GM21737 (cell line): Measurements from ENCODE around the gene DIO3.

Experiments
- ATAC-seq: cut with Tn5 transposase; IDR thresholded peaks from one replicate; pipeline ENCODE4 v1.9.1; 2021; ENCODE audit warnings: mild to moderate bottlenecking, moderate library complexity; ENCODE audit not compliant: unreplicated experiment

The DIO3 gene

DNA sequence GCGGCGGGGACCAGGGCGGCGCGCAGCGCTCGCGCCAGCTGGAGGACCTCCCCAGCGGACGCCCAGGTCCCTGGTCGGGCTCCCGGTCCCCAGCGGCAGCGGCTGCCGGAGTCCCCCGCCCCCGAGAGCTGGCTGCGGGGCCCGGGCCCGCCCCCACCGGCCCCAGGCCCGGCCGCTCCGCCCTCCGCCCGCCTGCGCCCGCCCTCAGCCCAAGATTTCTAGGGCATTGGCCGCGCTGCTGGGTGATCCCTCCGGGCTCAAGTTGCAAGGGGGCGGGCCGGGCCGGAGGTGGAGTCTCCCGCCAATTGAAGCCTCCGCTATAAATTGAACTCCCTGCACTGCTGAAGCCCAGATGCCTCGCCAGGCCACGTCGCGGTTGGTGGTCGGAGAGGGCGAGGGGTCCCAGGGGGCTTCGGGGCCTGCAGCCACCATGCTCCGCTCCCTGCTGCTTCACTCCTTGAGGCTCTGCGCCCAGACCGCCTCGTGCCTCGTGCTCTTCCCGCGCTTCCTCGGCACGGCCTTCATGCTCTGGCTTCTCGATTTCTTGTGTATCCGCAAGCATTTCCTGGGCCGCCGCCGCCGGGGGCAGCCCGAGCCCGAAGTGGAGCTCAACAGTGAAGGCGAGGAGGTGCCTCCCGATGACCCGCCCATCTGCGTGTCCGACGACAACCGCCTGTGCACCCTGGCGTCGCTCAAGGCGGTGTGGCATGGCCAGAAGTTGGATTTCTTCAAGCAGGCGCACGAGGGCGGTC is at the start of gene DIO3:
DIO3 (plus strand) TSS at position 351 of the 752 bp plus-strand sequence.
- ATAC-seq = no peak

- no peak for ATAC-seq
These were observed 49.5 kb upstream of the DIO3 start for GRCh38 chr14:101511620-101512375.

DNA sequence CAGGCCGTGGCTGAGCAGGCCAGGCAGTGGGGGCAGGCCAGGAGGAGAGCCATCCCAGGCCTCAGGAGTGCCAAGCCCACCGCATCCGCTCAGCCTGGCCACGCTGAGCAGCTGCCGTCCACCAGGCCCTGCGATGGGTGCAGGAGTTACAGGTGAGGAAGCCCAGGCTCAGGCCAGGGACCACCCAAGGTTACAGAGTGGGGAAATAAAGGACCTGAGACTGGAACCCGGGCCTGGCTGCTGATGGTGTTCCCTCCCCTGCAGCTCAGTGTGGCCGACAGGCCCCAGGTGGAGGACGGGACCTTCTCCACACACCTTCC is 49.0 kb upstream of the DIO3 start:
- no peak for ATAC-seq

DNA sequence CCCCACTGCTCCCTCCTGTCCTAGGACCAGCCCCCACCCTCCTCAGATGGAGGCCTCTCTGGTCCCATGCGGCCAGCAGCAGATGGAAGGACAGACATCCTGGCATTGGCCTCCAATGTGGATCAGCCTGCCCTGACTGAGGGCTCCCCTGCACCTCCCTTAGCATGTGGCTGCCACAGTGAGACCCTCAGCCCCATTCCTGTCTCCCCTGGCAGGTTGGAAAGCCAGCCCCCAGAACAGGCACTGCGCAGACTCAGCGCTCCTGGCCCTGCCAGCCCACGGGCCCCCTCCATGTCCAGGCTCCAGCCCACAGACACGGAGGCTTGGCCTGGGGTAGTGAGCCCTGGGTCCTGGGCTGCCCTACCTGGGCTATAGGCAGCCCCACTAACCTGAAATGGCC is 47.2 kb upstream of the DIO3 start:
- ATAC-seq = no peak

GRCh38 chr14:101516401-101516800 is 44.9 kb upstream of the DIO3 start:
- no peak for ATAC-seq

- no peak for ATAC-seq
These were observed 42.5 kb upstream of the DIO3 start for GRCh38 chr14:101518611-101519473.

GRCh38 chr14:101520621-101521472 is 40.4 kb upstream of the DIO3 start:
- ATAC-seq = no peak

GRCh38 chr14:101521473-101521915 is 39.8 kb upstream of the DIO3 start:
- ATAC-seq = no peak

DNA sequence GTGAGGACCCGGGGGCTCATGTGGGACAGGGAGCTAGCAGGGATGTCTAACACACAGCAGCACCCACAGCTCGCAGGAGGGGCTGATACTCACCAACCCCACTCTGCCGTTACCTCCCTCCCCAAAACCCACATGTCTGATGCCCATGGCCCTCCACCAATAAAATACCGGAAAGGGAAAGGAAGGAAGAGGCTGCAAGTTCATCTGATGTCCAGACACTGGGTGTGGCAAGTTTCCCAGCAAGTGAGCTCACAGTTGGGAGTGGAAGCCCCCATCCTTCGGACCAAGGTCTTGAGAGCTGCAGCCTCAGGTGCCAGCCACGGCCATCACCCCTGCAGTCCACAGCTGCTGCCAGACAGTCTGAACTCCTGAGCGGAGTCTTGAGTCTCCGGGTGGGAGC is 39.3 kb upstream of the DIO3 start:
- no peak for ATAC-seq

DNA sequence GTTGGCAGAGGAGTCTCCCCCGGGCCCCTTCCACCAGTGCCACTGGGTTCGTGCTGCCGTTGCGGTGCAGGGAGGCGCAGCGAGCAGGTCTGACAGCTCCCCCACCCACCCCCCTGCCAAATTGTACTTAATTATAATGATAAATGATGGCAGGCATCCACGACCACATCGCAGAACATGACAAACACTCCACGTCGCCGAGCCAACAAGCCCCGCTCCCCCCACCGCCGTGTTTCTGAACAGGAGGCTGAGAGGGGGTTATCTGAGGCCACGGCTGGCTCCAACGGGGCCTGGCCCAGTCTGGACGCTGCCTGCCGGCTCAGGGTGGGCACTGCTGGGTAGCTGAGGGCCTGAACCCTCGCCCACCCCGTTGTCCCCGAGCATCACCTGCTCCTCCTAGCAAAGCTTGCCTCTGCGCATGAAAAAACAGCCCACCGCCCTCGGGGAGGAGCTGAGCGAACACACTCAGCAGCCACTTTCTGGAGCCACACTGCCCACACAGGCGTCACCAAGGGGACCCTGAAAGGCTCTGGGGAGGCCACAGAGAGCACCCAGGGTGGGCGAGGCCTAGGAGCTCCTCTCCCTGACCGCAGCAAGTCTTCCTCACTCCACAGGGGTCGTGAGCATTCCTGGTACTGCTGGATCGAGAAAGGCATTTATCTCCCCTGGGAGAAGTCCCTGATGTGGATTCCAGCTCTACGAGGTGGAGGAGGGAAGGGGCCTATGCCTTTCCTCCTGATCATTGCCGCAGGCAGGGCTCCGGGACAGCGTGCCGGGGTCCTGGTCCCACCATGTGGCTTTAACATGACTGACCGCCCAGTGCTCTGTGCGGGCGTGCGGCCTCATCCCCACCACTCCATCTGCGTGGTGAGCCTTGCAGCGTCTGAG is 35.4 kb upstream of the DIO3 start:
- ATAC-seq = no peak

- no peak for ATAC-seq
These were observed 33.3 kb upstream of the DIO3 start for GRCh38 chr14:101527987-101528386.

- ATAC-seq = no peak
These were observed 32.2 kb upstream of the DIO3 start for GRCh38 chr14:101529079-101529478.

DNA sequence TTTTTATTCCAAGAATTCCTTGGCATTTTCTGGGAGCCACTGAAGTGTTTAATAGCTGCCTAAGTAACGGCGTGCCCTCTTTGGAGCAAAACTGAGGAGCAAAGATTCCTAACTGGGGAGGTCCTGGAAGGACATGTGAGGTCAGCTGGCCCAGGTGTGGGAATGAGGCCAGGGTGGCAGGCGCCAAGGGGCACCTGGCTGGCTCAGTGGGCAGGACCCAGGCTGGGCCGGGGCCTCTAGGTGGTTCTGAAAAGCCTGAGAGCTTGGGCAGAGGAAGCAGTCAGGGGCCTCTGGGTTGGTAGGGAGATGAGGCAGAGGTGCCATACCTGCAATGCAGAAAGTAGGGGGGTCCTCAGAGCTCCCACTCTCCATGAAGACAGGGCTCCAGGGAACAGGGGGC is 27.1 kb upstream of the DIO3 start:
- no peak for ATAC-seq

- ATAC-seq = no peak
These were observed 26.1 kb upstream of the DIO3 start for GRCh38 chr14:101535232-101535631.

GRCh38 chr14:101535701-101536207 is 25.5 kb upstream of the DIO3 start:
- ATAC-seq = no peak

- no peak for ATAC-seq
These were observed 24.0 kb upstream of the DIO3 start for GRCh38 chr14:101537286-101537685.

GRCh38 chr14:101538878-101539277 is 22.4 kb upstream of the DIO3 start:
- ATAC-seq = no peak

GRCh38 chr14:101539880-101540279 is 21.4 kb upstream of the DIO3 start:
- ATAC-seq = no peak
